ENCODE results near the gene SLC29A2.

DNA sequence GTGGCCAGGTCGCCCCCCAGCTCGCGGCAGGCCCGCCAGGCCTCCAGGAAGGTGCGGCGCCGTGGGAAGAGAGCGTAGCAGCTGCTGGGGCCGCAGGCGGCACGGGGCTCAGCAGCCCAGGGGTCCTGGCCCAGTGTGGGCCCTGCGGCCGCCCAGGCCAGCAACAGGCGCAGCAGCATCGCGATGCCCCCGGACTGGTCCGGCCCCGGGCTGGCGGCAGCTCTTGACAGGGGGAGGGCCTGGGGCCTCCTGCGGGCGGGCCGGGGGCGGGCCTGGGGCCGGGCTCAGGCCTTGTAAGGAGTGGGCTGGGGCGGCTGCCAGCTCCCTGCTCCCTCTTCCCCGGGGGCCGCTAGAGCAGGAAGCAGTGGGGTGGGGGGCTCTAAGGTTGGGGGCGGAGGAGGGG, 54.7 kb downstream of the SLC29A2 start, which contains the start of gene CD248:
- TF ChIP-seq GATA3 (IDR thresholded peaks at IDR 0.05; ENCODE audit: low read depth, low read length) (no peak), GATA2 (IDR thresholded peaks at IDR 0.05; ENCODE audit: low read depth, low read length) (no peak)

All from SH-SY5Y (cell line).